HepG2 (cell line): ENCODE measurements around the gene POLE.

Experiments used
- CREB3 ChIP-seq: sonication (generic); formaldehyde crosslinking; IDR thresholded peaks from 2 replicates; pipeline ENCODE4 v1.5.0; 2020; ENCODE audit warnings: missing genetic modification reagents
- CTCF ChIP-seq: sonication (generic); formaldehyde crosslinking; IDR thresholded peaks from 2 replicates; pipeline ENCODE4 v1.5.0; 2020; ENCODE audit warnings: mild to moderate bottlenecking, missing genetic modification reagents, moderate library complexity
- MAX ChIP-seq: IDR thresholded peaks from 2 replicates; pipeline ENCODE4 v1.6.1; 2012; ENCODE audit warnings: inconsistent platforms
- MXI1 ChIP-seq: IDR thresholded peaks from 3 replicates; pipeline ENCODE4 v1.6.1; 2012; ENCODE audit warnings: low read depth, low read length, inconsistent platforms, borderline replicate concordance
- POLR2AphosphoS5 ChIP-seq: IDR thresholded peaks from 2 replicates; pipeline ENCODE4 v1.6.1; 2012; ENCODE audit warnings: low read depth, low read length
- RBFOX2 ChIP-seq: fragments of 200-400 bp; formaldehyde crosslinking; IDR thresholded peaks from 2 replicates; pipeline ENCODE4 v1.6.1; 2017; ENCODE audit warnings: low read depth, mild to moderate bottlenecking, low read length
- SIN3A ChIP-seq: IDR thresholded peaks from 2 replicates; pipeline ENCODE4 v1.6.1; 2011; ENCODE audit warnings: low read depth, mild to moderate bottlenecking, control low read depth, low read length, borderline replicate concordance
- SUZ12 ChIP-seq: fragments of 150-350 bp; IDR thresholded peaks from 2 replicates; pipeline ENCODE4 v1.6.1; 2014; ENCODE audit warnings: low read depth, low read length
- TARDBP ChIP-seq: sonication (generic); formaldehyde crosslinking; IDR thresholded peaks from 2 replicates; pipeline ENCODE4 v1.8.0; 2022; ENCODE audit warnings: mild to moderate bottlenecking, missing genetic modification reagents
- TIGD3 ChIP-seq: sonication (generic); formaldehyde crosslinking; IDR thresholded peaks from 2 replicates; pipeline ENCODE4 v1.5.1; 2020; ENCODE audit warnings: mild to moderate bottlenecking, missing genetic modification reagents, borderline replicate concordance
- ZMAT3 ChIP-seq: sonication (generic); formaldehyde crosslinking; conservative IDR thresholded peaks from 2 replicates; pipeline ENCODE4 v1.7.0; 2021; ENCODE audit warnings: missing genetic modification reagents
- ZNF274 ChIP-seq: sonication (generic); formaldehyde crosslinking; IDR thresholded peaks from 2 replicates; pipeline ENCODE4 v1.5.1; 2020; ENCODE audit warnings: mild to moderate bottlenecking, missing genetic modification reagents
- ZNF547 ChIP-seq: sonication (generic); formaldehyde crosslinking; IDR thresholded peaks from 2 replicates; pipeline ENCODE4 v1.5.1; 2020; ENCODE audit warnings: mild to moderate bottlenecking, missing genetic modification reagents
- ZNF776 ChIP-seq: sonication (generic); formaldehyde crosslinking; IDR thresholded peaks from 2 replicates; pipeline ENCODE4 v1.4.0; 2020; ENCODE audit warnings: mild to moderate bottlenecking, missing genetic modification reagents

GRCh38 chr12:132726386-132726785 is 39.2 kb upstream of the POLE start:
- TF ChIP-seq TIGD3 (CRISPR knock-in tag), result no peak
- no peak for TF ChIP-seq CTCF
- no peak for TF ChIP-seq MAX
- TF ChIP-seq ZNF274 (CRISPR knock-in tag), result no peak
- no peak for TF ChIP-seq MXI1
- no peak for TF ChIP-seq SIN3A
- TF ChIP-seq ZNF547, result no peak
- no peak for TF ChIP-seq ZNF776 (CRISPR knock-in tag)
- no peak for TF ChIP-seq POLR2AphosphoS5
- no peak for TF ChIP-seq CREB3
- no peak for TF ChIP-seq ZMAT3 (CRISPR knock-in tag)
- no peak for TF ChIP-seq TARDBP (CRISPR knock-in tag)
- no peak for TF ChIP-seq SUZ12
- no peak for TF ChIP-seq RBFOX2
